LNCaP clone FGC (cell line): ENCODE results near the gene FASTKD1.
A peak's percentile ranks its signal among the peaks of the same experiment; 100 is the strongest.
"Not testable (repeated sequence)": the region's sequence is repeated elsewhere in the genome, so short reads cannot be mapped to it uniquely, and the experiment has no call there.

Experiments used
- DNase-seq: peaks from one replicate; pipeline ENCODE4 v3.0.0-alpha.2; 2011; ENCODE audit warnings: low read depth
- H3K4me3 ChIP-seq: 2 replicates; pipeline ENCODE4 v1.5.1; 2011; ENCODE audit warnings: mild to moderate bottlenecking, low read depth, low read length, control low read depth
- CTCF ChIP-seq: IDR thresholded peaks from 2 replicates; pipeline ENCODE4 v1.5.1; 2012; ENCODE audit warnings: mild to moderate bottlenecking; ENCODE audit not compliant: control insufficient read depth, insufficient read depth; ENCODE audit errors: extremely low read depth

Gene FASTKD1

GRCh38 chr2:169565686-169566085 is 8.0 kb downstream of the FASTKD1 start:
- H3K4me3 ChIP-seq: no peak overlapping the region
- peak; percentile 44 for DNase-seq
- no peak for TF ChIP-seq CTCF

DNA sequence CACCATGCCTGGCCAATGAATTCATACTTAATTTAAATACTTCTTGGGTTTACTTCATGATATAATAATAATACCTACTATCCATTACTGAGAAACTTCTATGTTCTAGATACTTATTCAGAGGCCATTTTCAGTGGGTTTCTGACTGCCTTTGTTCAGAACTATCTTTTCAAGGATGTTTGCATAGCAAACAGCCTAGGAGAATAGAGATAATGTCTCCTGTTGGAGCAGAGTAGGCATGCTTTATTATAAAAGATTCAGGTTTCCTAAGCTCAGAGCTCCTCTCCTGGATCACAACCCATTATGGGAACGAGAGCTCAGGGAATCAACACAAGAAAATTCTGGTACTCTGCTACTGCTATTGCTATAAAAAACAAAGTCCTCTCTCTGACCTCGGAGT is 11.1 kb downstream of the FASTKD1 start:
- no peak for TF ChIP-seq CTCF
- no peak for DNase-seq
- H3K4me3 ChIP-seq: no peak overlapping the region

GRCh38 chr2:169562084-169562483 is 11.6 kb downstream of the FASTKD1 start:
- H3K4me3 ChIP-seq, DNase-seq: not testable (repeated sequence)

- no peak for TF ChIP-seq CTCF
- DNase-seq: no peak
- H3K4me3 ChIP-seq: no peak overlapping the region
Measured at GRCh38 chr2:169561364-169561763, 12.3 kb downstream of the FASTKD1 start.

GRCh38 chr2:169546756-169547155 is 26.9 kb downstream of the FASTKD1 start:
- DNase-seq: no peak
- no peak for TF ChIP-seq CTCF
- H3K4me3 ChIP-seq: no peak overlapping the region

DNA sequence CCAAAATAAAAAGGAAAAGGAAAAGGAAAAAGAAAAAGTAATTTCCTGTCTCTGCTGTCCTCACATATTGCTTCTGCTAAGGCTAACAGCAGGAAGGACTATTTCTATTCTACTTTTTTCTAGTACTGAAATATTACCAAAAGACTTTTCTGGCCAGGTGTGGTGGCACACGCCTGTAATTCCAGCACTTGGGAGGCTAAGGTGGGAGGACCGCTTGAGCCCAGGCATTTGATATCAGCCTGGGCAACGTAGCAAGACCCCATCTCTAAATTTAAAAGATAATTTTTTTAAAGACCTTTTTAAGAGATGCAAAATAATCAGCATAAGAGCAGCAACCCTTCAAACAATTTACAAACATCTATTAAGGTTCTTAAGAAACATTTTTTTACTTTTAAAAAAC is 31.2 kb downstream of the FASTKD1 start:
- no peak for DNase-seq
- no peak overlapping the region for H3K4me3 ChIP-seq
- TF ChIP-seq CTCF: no peak

DNA sequence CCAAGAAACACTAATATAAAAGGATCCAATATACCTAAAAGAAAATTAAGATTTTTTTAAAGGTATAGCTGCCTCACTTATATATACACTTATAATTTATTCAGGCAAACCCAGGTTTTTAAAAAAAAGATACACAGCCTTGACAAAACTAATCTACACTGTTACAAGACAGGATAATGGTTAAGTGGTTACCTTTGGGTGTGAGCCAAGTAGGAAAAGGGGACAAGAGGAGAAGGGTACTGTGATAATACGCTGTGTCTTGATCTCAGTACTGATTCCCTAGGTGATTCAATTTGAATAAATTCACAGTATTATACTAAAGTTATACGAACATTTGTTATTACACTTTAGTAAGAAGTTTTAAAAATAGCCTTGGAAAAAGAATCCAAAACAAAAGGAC is 33.5 kb downstream of the FASTKD1 start:
- TF ChIP-seq CTCF: no peak
- no peak overlapping the region for H3K4me3 ChIP-seq
- no peak for DNase-seq

GRCh38 chr2:169539460-169539859 is 34.2 kb downstream of the FASTKD1 start:
- DNase-seq, H3K4me3 ChIP-seq: not testable (repeated sequence)
